ENCODE data around the gene SRPK3.

Gene SRPK3

GRCh38 chrX:153825042-153825441 lies 44.2 kb downstream of the SRPK3 start:
- H3K4me3 ChIP-seq (replicated peaks; ENCODE audit: low read depth, low read length), result no peak overlapping the region
- no peak for DNase-seq (ENCODE audit: low read depth)
- no peak for TF ChIP-seq CTCF (IDR thresholded peaks at IDR 0.05; ENCODE audit: low read length, missing control alignments)

- DNase-seq (ENCODE audit: low read depth), result no peak
- TF ChIP-seq CTCF (IDR thresholded peaks at IDR 0.05; ENCODE audit: low read length, missing control alignments), result no peak
- no peak overlapping the region for H3K4me3 ChIP-seq (replicated peaks; ENCODE audit: low read depth, low read length)
Observed at GRCh38 chrX:153827016-153827415, 46.2 kb downstream of the SRPK3 start.

GRCh38 chrX:153827903-153828302 lies 47.1 kb downstream of the SRPK3 start:
- TF ChIP-seq CTCF (IDR thresholded peaks at IDR 0.05; ENCODE audit: low read length, missing control alignments), result no peak
- no peak overlapping the region for H3K4me3 ChIP-seq (replicated peaks; ENCODE audit: low read depth, low read length)
- DNase-seq (ENCODE audit: low read depth), result no peak

GRCh38 chrX:153828308-153828707 lies 47.5 kb downstream of the SRPK3 start:
- DNase-seq (ENCODE audit: low read depth), result no peak
- no peak overlapping the region for H3K4me3 ChIP-seq (replicated peaks; ENCODE audit: low read depth, low read length)
- TF ChIP-seq CTCF (IDR thresholded peaks at IDR 0.05; ENCODE audit: low read length, missing control alignments), result no peak

GRCh38 chrX:153828723-153829548 lies 48.1 kb downstream of the SRPK3 start:
- H3K4me3 ChIP-seq (replicated peaks; ENCODE audit: low read depth, low read length), result no peak overlapping the region
- no peak for DNase-seq (ENCODE audit: low read depth)
- no peak for TF ChIP-seq CTCF (IDR thresholded peaks at IDR 0.05; ENCODE audit: low read length, missing control alignments)

- no peak for DNase-seq (ENCODE audit: low read depth)
- H3K4me3 ChIP-seq (replicated peaks; ENCODE audit: low read depth, low read length), result no peak overlapping the region
- no peak for TF ChIP-seq CTCF (IDR thresholded peaks at IDR 0.05; ENCODE audit: low read length, missing control alignments)
Observed at GRCh38 chrX:153829549-153829798, 48.6 kb downstream of the SRPK3 start.
